OCI-LY1 (cell line): ENCODE data around the gene ANKMY1.
A peak's percentile ranks its signal among the peaks of the same experiment; 100 is the strongest.

Experiments
- H2AFZ ChIP-seq: fragments of 200-600 bp; sonication (generic), shearing (Covaris generic); 2 replicates; pipeline ENCODE4 v1.6.0; 2014; ENCODE audit warnings: antibody characterized with exemption, mild to moderate bottlenecking, low read length
- H3F3A ChIP-seq: fragments of 200-600 bp; sonication (generic), shearing (Covaris generic); 2 replicates; pipeline ENCODE4 v1.6.0; 2014; ENCODE audit warnings: mild to moderate bottlenecking, antibody characterized with exemption, low read length, moderate library complexity; ENCODE audit not compliant: insufficient read depth
- H3K27ac ChIP-seq: fragments of 200-600 bp; sonication (generic); 2 replicates; pipeline ENCODE4 v1.5.1; 2014; ENCODE audit warnings: low read length, mixed run types, mild to moderate bottlenecking, low read depth; ENCODE audit not compliant: poor library complexity, severe bottlenecking
- H3K27me3 ChIP-seq: fragments of 200-600 bp; sonication (generic); 2 replicates; pipeline ENCODE4 v1.6.0; 2014; ENCODE audit warnings: antibody characterized with exemption, mild to moderate bottlenecking, low read length, moderate library complexity; ENCODE audit not compliant: insufficient read depth
- H3K36me3 ChIP-seq: fragments of 200-600 bp; sonication (generic); 2 replicates; pipeline ENCODE4 v1.6.1; 2014; ENCODE audit warnings: mild to moderate bottlenecking, antibody characterized with exemption, low read length, moderate library complexity, mixed read lengths; ENCODE audit not compliant: insufficient read depth
- H3K4me1 ChIP-seq: fragments of 200-600 bp; sonication (generic); 2 replicates; pipeline ENCODE4 v1.5.1; 2014; ENCODE audit warnings: mild to moderate bottlenecking, low read length, moderate library complexity; ENCODE audit not compliant: insufficient read depth, severe bottlenecking
- H3K4me2 ChIP-seq: fragments of 200-600 bp; sonication (generic), shearing (Covaris generic); 2 replicates; pipeline ENCODE4 v1.6.1; 2014; ENCODE audit warnings: low read length
- H3K4me3 ChIP-seq: fragments of 200-600 bp; sonication (generic); 2 replicates; pipeline ENCODE4 v1.5.1; 2014; ENCODE audit warnings: low read length, low read depth, mild to moderate bottlenecking, mixed read lengths; ENCODE audit not compliant: poor library complexity, severe bottlenecking
- H3K79me2 ChIP-seq: fragments of 200-600 bp; shearing (Covaris generic); 2 replicates; pipeline ENCODE4 v1.6.1; 2016; ENCODE audit warnings: mixed run types, low read length, mixed read lengths; ENCODE audit not compliant: insufficient read depth
- H3K9ac ChIP-seq: fragments of 200-600 bp; sonication (generic), shearing (Covaris generic); 2 replicates; pipeline ENCODE4 v1.6.1; 2014; ENCODE audit warnings: mild to moderate bottlenecking, low read length, mixed read lengths
- H3K9me2 ChIP-seq: fragments of 200-600 bp; sonication (generic), shearing (Covaris generic); 2 replicates; pipeline ENCODE4 v1.6.1; 2014; ENCODE audit warnings: low read depth, mild to moderate bottlenecking, low read length, mixed read lengths
- H3K9me3 ChIP-seq: fragments of 200-600 bp; shearing (Covaris generic); 2 replicates; pipeline ENCODE4 v1.6.1; 2014; ENCODE audit warnings: low read length, mixed read lengths
- H4K20me1 ChIP-seq: fragments of 200-600 bp; sonication (generic), shearing (Covaris generic); 2 replicates; pipeline ENCODE4 v1.6.0; 2016; ENCODE audit warnings: mild to moderate bottlenecking, low read length; ENCODE audit not compliant: insufficient read depth
- EZH2 ChIP-seq: fragments of 200-600 bp; sonication (generic), shearing (Covaris generic); IDR thresholded peaks from 2 replicates; pipeline ENCODE4 v1.8.0; 2017; ENCODE audit warnings: borderline replicate concordance, mixed run types, mild to moderate bottlenecking, antibody characterized with exemption, low read length, moderate library complexity, mixed read lengths
- TF ChIP-seq, protein P1 (sequence below): fragments of 200-600 bp; sonication (generic), shearing (Covaris generic); IDR thresholded peaks from 2 replicates; pipeline ENCODE4 v1.5.1; 2017; ENCODE audit warnings: mild to moderate bottlenecking, antibody characterized with exemption, low read length, moderate library complexity, mixed read lengths

Gene ANKMY1

DNA sequence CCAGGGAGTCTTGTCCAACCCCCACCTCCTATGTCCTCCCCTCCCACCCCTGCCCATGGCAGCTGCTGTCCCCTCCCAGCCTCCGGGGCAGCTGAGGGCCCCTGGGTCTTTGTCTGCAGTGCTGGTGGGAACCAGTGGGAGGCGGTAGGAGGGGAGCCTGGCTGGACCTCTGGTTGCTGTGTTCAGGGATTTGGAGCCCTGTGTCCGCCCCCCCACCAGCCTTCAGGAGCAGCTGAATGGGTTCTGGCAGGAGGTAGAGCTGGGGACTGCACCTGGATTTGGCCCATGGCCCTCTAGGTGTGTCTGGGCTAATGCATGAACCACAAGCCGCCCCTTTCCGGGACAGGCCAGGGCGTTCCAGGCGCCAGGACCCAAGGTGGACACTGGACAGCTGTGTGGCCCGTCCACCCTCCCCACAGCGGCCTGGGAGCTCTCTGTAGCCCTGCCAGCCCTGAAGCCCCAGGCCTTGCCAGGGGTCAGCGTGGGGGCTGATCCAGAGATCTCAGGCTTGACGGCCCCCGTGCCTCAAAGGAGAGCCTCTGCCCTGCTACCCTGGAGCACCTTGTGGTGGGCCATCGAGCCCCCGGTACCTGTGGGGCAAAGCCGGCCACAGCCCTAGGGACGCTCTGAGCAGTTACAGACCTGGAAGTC lies 96.9 kb downstream of the ANKMY1 start:
- TF ChIP-seq, protein P1, sequence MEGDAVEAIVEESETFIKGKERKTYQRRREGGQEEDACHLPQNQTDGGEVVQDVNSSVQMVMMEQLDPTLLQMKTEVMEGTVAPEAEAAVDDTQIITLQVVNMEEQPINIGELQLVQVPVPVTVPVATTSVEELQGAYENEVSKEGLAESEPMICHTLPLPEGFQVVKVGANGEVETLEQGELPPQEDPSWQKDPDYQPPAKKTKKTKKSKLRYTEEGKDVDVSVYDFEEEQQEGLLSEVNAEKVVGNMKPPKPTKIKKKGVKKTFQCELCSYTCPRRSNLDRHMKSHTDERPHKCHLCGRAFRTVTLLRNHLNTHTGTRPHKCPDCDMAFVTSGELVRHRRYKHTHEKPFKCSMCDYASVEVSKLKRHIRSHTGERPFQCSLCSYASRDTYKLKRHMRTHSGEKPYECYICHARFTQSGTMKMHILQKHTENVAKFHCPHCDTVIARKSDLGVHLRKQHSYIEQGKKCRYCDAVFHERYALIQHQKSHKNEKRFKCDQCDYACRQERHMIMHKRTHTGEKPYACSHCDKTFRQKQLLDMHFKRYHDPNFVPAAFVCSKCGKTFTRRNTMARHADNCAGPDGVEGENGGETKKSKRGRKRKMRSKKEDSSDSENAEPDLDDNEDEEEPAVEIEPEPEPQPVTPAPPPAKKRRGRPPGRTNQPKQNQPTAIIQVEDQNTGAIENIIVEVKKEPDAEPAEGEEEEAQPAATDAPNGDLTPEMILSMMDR: 0 out of 2 replicates have a peak, but pooled peaks have one; percentile 6
- TF ChIP-seq EZH2: no peak
- H3K9me2 ChIP-seq: no peaks in the 10 kb centered on the region
- H3K4me1 ChIP-seq: no peaks in the 10 kb centered on the region
- H2AFZ ChIP-seq: no peak overlapping the region
- no peak overlapping the region for H3K9ac ChIP-seq
- no peaks in the 10 kb centered on the region for H3K27me3 ChIP-seq
- no peaks in the 10 kb centered on the region for H3K36me3 ChIP-seq
- no peaks in the 10 kb centered on the region for H3F3A ChIP-seq
- no peak overlapping the region for H3K4me3 ChIP-seq
- H3K9me3 ChIP-seq: no peaks in the 10 kb centered on the region
- H3K79me2 ChIP-seq: no peaks in the 10 kb centered on the region
- H3K4me2 ChIP-seq: no peak overlapping the region
- H3K27ac ChIP-seq: no peak overlapping the region
- no peaks in the 10 kb centered on the region for H4K20me1 ChIP-seq

DNA sequence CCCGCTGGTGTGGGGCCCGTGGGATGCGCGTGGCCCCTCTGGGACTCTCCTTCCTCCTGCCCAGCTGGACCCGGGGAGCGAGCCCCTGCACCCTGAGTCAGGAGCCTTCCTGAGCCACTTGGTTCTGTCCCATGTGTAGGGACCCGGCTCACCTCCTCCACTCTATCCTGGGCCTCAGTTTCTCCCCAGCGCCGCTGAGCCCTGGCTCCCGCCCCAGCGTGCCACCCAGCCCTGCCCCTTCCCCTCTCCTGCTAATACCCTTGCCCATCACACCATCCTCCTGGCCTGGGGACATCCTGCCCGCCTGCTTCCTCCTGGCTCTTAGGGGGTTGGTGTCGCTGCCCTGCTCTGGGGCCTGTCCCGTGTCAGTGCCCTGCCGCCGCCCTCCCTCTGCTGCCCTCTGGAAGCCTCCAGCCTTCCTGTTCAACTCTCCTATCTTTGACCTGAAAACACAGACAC lies 97.5 kb downstream of the ANKMY1 start:
- no peaks in the 10 kb centered on the region for H3K4me1 ChIP-seq
- H3K36me3 ChIP-seq: no peaks in the 10 kb centered on the region
- no peak overlapping the region for H3K27ac ChIP-seq
- no peaks in the 10 kb centered on the region for H3K9me3 ChIP-seq
- no peaks in the 10 kb centered on the region for H3K27me3 ChIP-seq
- no peak overlapping the region for H3K9ac ChIP-seq
- no peak for TF ChIP-seq EZH2
- TF ChIP-seq, protein P1: no peak
- H3K4me3 ChIP-seq: no peak overlapping the region
- no peaks in the 10 kb centered on the region for H3F3A ChIP-seq
- no peak overlapping the region for H3K4me2 ChIP-seq
- H3K9me2 ChIP-seq: no peaks in the 10 kb centered on the region
- no peaks in the 10 kb centered on the region for H4K20me1 ChIP-seq
- no peaks in the 10 kb centered on the region for H3K79me2 ChIP-seq
- no peak overlapping the region for H2AFZ ChIP-seq

DNA sequence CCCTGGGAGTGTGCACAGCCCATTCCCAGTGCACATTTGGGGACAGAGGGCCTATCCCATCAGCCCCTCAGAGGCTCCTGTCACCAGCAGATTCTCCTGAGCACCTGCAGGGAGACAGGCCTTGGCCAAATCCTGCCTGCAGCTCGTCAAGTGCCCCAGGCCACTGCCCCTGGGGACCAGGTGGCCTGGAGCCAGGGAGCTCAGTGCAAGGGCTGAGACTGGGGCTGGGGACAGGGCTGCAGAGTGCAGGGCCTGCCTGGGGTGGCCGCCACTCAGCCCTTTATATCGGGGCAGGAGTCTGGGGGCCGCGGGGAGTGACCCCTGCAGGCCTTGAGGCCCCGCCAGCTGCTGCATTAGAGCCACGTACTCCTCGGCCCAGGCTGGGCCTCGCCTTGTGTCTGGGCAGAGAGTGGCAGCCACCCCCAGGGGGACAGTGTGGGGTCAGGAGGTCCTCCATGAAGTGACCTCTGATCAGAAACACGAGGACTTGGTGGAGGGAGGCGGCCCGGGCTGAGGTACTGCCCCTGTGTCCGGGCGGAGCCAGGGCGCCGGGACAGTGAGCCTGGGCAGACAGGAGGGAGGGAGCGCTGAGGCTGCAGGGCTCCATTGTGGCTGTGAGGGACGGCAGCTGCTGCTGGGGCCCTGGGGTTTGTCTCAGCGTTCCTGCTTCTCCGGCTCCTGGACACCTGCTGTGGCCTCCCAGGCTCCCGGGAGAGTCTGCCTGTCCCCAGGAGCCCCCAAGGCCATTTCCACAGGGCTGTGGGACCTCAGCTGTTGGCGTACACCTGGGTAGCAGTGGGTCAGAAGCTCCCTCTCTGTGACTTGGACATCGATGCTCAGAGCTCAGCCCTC lies 98.2 kb downstream of the ANKMY1 start:
- Histone ChIP-seq H3K9ac (no peak overlapping the region), H3F3A (no peaks in the 10 kb centered on the region), H4K20me1 (no peaks in the 10 kb centered on the region), H3K9me2 (no peaks in the 10 kb centered on the region), H3K36me3 (no peaks in the 10 kb centered on the region), H3K4me3 (no peak overlapping the region), H3K4me2 (no peak overlapping the region), H2AFZ (no peak overlapping the region), H3K27ac (no peak overlapping the region), H3K9me3 (no peaks in the 10 kb centered on the region), H3K4me1 (no peaks in the 10 kb centered on the region), H3K79me2 (no peaks in the 10 kb centered on the region), H3K27me3 (no peaks in the 10 kb centered on the region)
- TF ChIP-seq, protein P1: no peak
- no peak for TF ChIP-seq EZH2
